Measurements from ENCODE around the gene STARD4.
A peak's percentile ranks its signal among the peaks of the same experiment; 100 is the strongest.

Gene STARD4

GRCh38 chr5:111512375-111513130 lies at the start of gene STARD4:
TSS of gene STARD4 (minus strand) at chr5:111512535. CDS start at chr5:111507433, 5,102 bp downstream.
- peak within 1 kb of the TSS; percentile 68 for H3K4me3 ChIP-seq (ENCODE audit: low read depth, low read length)
- DNase-seq (ENCODE audit: low read depth): peak; percentile 87

DNA sequence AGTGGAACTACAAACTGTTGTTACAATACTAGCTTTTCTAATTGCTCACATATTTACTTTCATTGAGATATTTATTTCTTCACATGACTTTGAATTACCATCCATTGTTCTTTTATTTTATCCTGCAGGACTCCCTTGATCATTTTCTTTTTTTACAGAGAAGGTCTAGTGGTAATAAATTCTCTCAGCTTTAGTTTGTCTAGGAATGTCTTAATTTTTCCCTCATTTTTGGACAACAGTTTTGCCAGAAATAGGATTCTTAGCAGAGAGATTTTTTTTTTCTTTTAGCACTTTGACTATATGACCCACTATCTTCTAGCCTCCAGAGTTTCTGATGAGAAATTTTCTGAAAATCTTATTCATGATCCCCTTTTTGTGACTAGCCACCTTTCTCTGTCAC lies 47.3 kb upstream of the STARD4 start:
- no peak overlapping the region for H3K4me3 ChIP-seq (ENCODE audit: low read depth, low read length)
- no peak for DNase-seq (ENCODE audit: low read depth)
- TF ChIP-seq CTCF (IDR thresholded peaks at IDR 0.05; ENCODE audit: control insufficient read depth, extremely low read depth, insufficient read depth): no peak

More at GRCh38 chr5:111512375-111513130, at the start of gene STARD4:
- no peak for TF ChIP-seq CTCF (IDR thresholded peaks at IDR 0.05; ENCODE audit: control insufficient read depth, extremely low read depth, insufficient read depth)

DNA sequence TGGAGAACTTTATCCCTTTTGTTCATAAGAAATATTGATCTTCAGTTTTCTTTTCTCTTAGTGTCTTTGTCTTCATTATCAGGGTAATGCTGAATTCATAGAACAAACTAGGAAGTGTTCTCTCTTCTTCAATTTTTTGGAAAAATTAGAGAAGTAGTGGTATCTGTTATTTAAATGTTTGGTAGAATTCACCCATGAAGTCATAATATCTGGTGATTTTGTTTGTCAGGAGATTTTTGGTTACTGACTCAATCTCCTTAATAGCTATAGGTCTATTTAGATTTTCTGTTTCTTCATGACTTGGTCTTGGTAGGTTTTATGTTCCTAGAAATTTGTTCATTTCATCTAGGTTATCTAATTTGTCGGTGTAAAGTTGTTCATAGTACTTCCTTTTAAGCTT lies 45.4 kb upstream of the STARD4 start:
- H3K4me3 ChIP-seq (ENCODE audit: low read depth, low read length): no peak overlapping the region
- no peak for TF ChIP-seq CTCF (IDR thresholded peaks at IDR 0.05; ENCODE audit: control insufficient read depth, extremely low read depth, insufficient read depth)
- no peak for DNase-seq (ENCODE audit: low read depth)

GRCh38 chr5:111557111-111557510 lies 44.8 kb upstream of the STARD4 start:
- no peak overlapping the region for H3K4me3 ChIP-seq (ENCODE audit: low read depth, low read length)
- no peak for DNase-seq (ENCODE audit: low read depth)
- no peak for TF ChIP-seq CTCF (IDR thresholded peaks at IDR 0.05; ENCODE audit: control insufficient read depth, extremely low read depth, insufficient read depth)

DNA sequence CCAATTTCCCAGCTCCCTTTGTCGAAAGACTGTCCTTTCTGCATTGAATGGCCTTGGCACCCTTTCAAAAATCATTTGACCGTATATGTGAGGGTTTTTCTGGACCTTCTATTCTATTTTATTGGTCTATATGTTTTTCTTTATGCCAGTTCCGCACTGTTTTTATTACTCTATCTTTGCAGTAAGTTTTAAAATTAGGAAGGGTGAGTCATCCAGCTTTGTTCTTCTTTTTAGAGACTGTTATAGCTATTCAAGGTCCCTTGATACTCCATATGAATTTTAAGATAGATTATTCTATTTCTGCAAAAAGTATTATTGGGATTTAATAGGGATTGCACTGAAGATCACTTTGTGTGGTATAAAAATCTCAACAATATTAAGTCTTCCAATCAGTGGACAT lies 44.2 kb upstream of the STARD4 start:
- no peak for TF ChIP-seq CTCF (IDR thresholded peaks at IDR 0.05; ENCODE audit: control insufficient read depth, extremely low read depth, insufficient read depth)
- DNase-seq (ENCODE audit: low read depth): no peak
- no peak overlapping the region for H3K4me3 ChIP-seq (ENCODE audit: low read depth, low read length)

GRCh38 chr5:111555760-111556159 lies 43.4 kb upstream of the STARD4 start:
- no peak for TF ChIP-seq CTCF (IDR thresholded peaks at IDR 0.05; ENCODE audit: control insufficient read depth, extremely low read depth, insufficient read depth)
- no peak overlapping the region for H3K4me3 ChIP-seq (ENCODE audit: low read depth, low read length)
- no peak for DNase-seq (ENCODE audit: low read depth)

DNA sequence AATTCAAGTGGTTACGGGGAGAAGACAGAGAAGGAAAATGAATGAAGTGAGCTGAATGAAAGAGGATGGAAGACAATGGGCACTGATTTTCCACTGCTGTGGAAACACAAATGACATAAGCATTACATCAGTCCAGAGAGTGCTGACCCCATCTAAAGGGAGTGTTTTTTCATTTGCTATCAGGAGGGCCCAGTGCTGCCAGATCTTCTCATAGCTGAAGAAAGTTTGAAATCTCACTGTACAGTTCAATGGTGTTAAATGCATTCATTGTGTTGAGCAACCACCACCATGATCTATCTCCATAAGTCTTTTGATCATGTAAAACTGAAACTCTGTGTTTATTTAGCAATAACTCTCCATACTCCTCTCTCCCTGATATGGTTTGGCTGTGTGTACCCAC lies 41.5 kb upstream of the STARD4 start:
- no peak overlapping the region for H3K4me3 ChIP-seq (ENCODE audit: low read depth, low read length)
- DNase-seq (ENCODE audit: low read depth): no peak
- no peak for TF ChIP-seq CTCF (IDR thresholded peaks at IDR 0.05; ENCODE audit: control insufficient read depth, extremely low read depth, insufficient read depth)
